Measurements from ENCODE around the gene KTI12. TPM values are rescaled to one million over a fixed set of nuclear protein-coding genes. Genes with fewer than 3 reads are reported as not detected.
"Not testable (repeated sequence)": the region's sequence is repeated elsewhere in the genome, so short reads cannot be mapped to it uniquely, and the experiment has no call there.

KTI12 gene
- total RNA-seq, 1 donor from 2014 or later = 14.1 TPM

DNA sequence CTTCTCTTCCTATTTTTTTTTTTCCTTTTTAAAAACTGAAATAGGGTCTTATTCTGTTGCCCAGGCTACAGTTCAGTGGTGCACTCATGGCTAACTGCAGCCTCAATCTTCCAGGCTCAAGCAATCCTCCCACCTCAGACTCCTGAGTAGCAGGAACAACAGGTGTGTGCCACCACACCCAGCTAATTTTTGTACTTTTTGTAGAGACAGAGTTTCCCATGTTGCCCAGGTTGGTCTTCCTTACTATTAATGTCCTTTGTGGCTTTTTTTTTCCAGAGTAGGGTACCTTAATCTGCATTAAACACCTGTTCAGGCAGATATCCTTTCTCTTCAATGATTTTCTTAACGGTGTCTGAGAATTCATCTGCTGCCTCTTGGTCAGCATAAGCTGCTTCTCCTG, 4.3 kb upstream of the KTI12 start:
- no peak for DNase-seq

GRCh38 chr1:52037402-52037814, 3.8 kb upstream of the KTI12 start:
- no peak for DNase-seq

DNA sequence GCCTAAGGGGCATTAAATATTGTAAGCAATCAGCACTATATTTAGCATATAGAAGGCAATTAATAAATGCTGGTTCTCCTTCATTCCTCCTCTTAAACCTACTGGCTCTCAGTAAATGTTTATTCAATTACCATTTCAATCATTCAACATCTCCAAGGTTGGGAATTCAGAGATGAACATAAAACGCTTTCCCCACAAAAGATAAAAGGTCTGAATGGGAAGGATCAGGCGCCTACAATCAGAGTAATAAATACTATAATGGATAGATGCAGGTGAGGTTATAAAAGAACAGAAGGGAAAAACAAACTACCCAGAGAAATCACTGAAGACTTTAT, 407 bp upstream of the KTI12 start:
- no peak for DNase-seq

- peak; percentile 71 for DNase-seq
Measured at GRCh38 chr1:52032785-52033131, 852 bp downstream of the KTI12 start.

- peak; percentile 5 for DNase-seq
Measured at GRCh38 chr1:52032124-52032784, 1.4 kb downstream of the KTI12 start.

DNA sequence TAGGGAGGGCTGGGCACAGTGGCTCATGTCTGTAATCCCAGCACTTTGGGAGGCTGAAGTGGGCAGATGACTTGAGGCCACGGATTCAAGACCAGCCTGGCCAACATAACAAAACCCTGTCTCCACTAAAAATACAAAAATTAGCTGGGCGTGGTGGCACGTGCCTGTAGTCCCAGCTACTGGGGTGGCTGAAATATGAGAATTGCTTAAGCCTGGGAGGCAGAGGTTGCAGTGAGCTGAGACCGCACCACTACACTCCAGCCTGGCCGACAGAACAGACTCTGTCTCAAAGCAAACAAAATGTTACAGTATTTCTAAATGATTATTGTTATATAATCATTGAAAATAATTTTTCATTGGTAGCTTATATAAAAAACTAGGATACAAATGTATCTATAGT, 4.8 kb downstream of the KTI12 start:
- not testable (repeated sequence) for DNase-seq

DNA sequence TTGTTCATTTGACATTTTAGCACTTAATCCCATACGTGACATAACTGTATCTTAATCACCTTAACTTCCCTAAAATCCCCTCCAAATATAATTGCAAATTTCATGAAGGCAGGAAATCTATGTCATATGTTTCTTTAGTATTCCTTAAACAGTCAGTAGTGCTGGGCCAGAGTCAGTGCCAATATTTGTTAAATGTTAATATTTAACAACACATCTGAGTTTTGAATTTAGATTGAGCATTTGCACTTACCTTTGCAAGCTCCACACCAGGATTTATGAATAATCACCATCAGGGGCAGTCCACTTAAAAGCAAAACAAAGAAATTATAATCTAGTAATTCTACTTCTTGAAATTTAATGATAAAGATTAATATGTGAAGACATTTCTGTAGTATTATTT, 5.3 kb downstream of the KTI12 start:
- DNase-seq = no peak

- no peak for DNase-seq
Measured at GRCh38 chr1:52026278-52026677, 7.3 kb downstream of the KTI12 start.

GRCh38 chr1:52022133-52022532, 11.5 kb downstream of the KTI12 start:
- DNase-seq = peak; percentile 76

DNA sequence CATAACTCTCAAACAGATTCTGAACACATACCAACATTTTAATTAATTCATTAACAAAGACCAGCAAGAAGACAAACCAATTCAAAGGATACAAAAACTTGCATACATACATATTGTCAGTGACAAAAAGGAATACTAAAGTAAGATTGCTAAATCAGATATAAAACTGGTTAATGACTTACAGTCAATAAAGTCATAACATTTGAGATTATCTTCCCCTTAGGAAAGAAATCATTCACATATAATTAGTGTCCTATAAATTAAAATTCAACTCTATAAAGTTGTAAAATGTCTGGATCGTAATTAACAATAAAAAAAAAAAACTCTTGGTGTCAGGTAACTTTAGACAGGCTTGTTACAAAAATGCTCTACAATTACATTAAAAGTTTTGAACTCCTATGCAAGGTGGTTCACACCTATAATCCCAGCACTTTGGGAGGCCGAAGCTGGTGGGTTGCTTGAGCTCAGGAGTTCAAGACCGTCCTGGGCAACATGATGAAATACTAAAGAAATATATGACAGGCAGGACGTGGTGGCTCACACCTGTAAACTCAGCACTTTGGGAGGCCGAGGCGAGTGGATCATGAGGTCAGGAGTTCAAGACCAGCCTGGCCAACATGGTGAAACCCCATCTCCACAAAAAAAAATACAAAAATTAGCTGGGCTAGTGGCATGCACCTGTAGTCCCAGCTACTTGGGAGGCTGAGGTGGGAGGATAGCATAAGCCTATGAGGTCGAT, 25.4 kb downstream of the KTI12 start:
- no peak for DNase-seq

GRCh38 chr1:52007215-52008002, 26.2 kb downstream of the KTI12 start:
- DNase-seq = no peak

- DNase-seq = not testable (repeated sequence)
Measured at GRCh38 chr1:52006081-52006553, 27.5 kb downstream of the KTI12 start.

DNA sequence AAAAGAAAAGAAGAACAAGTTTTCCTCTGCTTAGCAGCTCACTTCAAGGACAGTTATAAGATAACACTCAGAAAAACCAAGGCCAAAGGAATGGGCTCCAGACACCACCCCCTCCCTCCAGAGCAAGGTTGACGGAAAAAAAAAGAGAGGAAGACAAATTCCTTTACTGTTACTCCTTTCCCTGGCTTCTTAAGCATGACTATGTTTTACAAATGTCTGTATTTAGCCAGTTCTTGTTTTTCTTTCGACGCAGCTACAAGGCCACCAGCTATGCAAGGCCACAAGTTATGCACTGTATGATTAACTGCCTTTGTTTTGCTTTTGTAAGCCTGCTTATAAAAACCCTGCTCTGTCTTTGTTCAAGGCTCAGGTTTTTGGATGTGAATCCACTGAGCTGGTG, 28.1 kb downstream of the KTI12 start:
- DNase-seq = not testable (repeated sequence)

- no peak for DNase-seq
Measured at GRCh38 chr1:52003877-52004276, 29.7 kb downstream of the KTI12 start.

DNA sequence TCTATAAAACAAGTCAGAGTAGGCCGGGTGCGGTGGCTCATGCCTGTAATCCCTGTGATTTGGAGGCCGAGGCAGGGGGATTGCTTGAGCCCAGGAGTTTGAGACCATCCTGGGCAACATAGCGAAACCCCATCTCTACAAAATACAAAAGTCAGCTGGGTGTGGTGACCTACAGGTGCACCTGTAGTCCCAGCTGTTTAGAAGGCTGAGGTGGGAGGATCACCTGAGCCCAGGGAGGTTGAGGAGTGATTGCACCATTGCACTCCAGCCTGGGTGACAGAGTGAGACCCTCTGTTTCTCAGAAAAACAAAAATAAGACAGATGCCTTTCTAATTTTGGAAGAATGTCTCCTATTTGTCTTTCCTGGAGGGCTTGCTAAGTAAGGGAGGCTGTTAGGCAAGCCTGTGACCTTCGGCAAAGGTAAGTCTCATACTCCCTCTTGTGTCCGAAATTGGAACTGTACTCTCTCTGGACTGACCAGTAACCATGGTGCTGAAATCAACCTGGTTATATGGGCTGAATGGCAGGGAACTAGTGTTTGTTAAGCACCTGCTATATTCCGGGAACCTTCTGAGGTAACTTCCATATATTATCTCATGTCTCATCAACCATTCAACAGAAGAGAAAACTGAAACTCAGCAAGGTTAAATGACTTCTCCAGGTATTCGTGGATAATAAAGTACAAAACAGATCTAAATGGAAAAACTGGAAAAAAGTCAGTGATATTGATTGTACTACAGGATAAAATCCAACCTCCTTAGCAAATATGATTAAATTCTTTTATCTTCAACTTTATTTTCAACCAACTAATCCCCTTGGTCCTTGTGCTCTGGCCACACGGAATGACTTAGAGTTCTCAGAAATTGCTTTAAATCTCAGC, 31.3 kb downstream of the KTI12 start:
- DNase-seq = peak; percentile 96

DNA sequence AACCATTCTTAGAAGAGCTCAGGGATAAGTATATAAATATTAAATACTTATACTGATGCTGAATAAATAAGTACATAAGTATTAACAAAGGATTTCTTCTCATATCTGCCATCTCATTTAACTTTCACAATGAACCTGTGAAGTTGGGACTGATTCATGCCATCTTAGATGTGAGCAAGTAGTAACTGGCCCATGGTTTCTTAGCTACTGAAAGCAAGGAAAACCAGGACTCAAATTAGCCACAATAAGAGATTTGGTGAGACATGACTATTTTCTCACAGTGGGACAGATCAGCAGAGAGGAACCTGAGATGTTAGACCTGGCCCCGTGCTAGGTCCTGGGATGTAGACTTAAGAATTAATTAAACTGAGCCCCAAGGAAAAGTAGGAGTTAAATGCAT, 34.9 kb downstream of the KTI12 start:
- DNase-seq = no peak

DNA sequence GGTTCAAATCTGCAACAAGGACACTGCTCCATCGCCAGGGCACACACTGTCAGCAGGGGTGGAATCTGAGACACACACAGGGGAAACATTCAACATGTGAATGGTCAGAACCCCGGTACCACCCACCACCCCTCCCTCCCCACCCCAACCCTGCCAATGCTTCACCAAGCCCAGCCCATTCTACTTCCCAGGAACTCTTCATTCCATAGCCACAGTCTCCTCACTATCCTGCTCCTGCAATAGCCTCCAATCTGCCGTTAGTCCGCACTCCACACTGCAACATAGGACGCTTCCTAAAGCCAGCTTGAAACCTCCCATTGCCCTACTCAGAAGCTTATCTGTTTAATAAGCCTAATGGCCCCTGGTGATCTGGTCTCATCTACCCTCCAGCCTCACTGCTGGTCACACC, 35.6 kb downstream of the KTI12 start:
- DNase-seq = no peak

GRCh38 chr1:51990478-51990965, 43.1 kb downstream of the KTI12 start, which contains the start of gene RAB3B:
Gene RAB3B (minus strand): TSS chr1:51990700. CDS start chr1:51977117, 13,583 bp downstream.
- peak; percentile 73 for DNase-seq

DNA sequence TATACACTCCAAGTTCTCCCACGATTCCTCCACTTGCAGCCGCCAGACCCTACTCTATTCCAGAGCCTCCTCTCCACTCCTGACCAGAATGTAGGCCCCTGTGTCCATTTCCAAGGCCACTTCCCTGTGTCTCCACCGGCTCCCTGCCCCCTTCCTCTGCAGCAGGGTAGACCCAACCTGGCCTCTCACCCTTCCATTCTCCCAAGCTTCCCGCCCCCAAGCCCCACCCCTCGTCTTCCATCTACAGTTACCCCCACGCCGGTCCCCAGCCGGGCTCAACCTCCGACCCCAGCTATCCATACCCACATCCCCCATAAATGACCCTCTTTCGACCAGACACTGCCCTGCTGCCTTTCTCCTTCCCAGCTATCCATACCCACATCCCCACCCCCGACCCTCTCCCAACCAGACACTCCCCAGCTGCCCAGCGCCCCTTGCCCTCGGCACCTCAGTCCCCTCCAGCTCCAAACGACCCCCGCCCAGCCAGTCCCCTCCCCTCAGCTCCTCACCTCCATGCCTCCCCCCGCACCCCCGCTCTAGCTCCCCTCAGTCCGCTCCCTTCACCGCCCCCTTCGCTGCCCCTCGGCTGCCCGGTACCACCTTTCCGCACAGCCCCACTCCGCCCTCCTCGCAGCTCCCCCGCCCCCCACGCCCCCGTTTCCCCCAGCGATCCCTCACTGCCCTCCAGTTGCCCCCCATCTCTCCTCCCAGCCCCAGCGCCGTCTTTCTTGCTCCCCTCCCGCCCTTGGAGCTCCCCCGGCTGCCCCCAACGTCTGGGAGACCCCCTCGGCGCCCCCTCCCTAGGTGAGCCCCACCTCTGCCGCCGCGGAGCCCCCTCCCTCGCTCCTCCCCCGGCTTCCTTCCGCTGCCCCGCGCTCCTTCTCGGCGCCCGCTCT, 43.8 kb downstream of the KTI12 start:
- no peak for DNase-seq

GRCh38 chr1:51988254-51988653, 45.4 kb downstream of the KTI12 start:
- DNase-seq = no peak

DNA sequence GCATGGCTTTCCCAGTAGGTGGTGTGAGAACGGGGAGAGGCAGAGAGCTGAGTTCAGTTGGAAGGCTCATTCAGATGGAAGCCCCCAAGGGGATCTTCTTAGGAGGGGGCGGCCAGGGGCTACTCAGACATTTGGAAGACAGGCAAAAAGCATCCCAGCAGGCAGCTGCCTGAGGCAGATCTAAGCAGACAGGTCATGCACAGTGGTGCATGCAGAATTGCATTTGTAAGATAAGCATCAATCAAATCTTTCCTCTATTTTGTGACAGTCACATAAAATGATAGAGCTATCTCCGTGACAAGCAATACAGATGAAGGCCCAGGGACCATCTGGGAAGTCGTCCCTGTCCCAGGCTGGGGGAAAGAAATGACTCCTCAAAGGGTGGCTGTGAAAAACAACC, 46.9 kb downstream of the KTI12 start:
- DNase-seq = no peak
